K562 (cell line): ENCODE results near the gene COG3. TPM values are rescaled to one million over a fixed set of nuclear protein-coding genes. Genes with fewer than 3 reads are reported as not detected.

Experiments used
- ATAC-seq: fragments of 200-7000 bp; cut with Tn5 transposase; 3 replicates; pipeline ENCODE4 v1.9.1; 2020; ENCODE audit warnings: moderate library complexity
- BruUV-seq: library from RNA; stranded (reverse); fragments of 400-500 nt; replicated peaks from 2 replicates; lab custom pipeline; 2021; lab: Mats Ljungman, UMichigan
- CTCF ChIA-PET: fragments of 300-600 bp; formaldehyde crosslinking; extraction: SDS; loops from one replicate; lab custom pipeline; 2021; ENCODE audit warnings: low intra/inter-chr PET ratio; lab: Yijun Ruan, JAX
- POLR2A ChIA-PET: fragments of 300-600, 350-650 bp; sonication (Branson Sonifier 250); formaldehyde crosslinking; extraction: SDS; loops from one replicate; lab custom pipeline; 2021; ENCODE audit warnings: antibody characterized with exemption, inconsistent platforms; lab: Yijun Ruan, JAX
- DNase-seq, 4 experiments: peaks; one replicate each; pipeline versions ENCODE4 v3.0.0 to v3.0.0-alpha.2; 2011 to 2018; ENCODE audit warnings: low spot score in 3 of 4, mixed read lengths in 3 of 4; ENCODE audit errors: extremely low read depth in 1 of 4
- FAIRE-seq: peaks from 2 replicates; lab custom pipeline; 2011; peaks lifted over from hg19 to GRCh38; lab: Jason Lieb, UNC
- H2AFZ ChIP-seq: 2 replicates; pipeline ENCODE4 v1.6.0; 2011; ENCODE audit warnings: low read depth, low read length, control low read depth, inconsistent platforms
- H3K27ac ChIP-seq: fragments of 200-600 bp; 3 replicates; pipeline ENCODE4 v1.8.0; 2011; ENCODE audit warnings: low read depth, mild to moderate bottlenecking, control low read depth, inconsistent platforms, low read length, moderate library complexity, mixed read lengths; ENCODE audit errors: extremely low read depth
- H3K27me3 ChIP-seq, 2 experiments: fragments of 300-600 bp in 1 of 2; 2 replicates in 1 of 2; 3 replicates in 1 of 2; pipeline versions ENCODE4 v1.6.0 to v1.8.0; 2011; ENCODE audit warnings: inconsistent platforms in 2 of 2, low read length in 2 of 2, mild to moderate bottlenecking in 1 of 2, mixed read lengths in 1 of 2, moderate library complexity in 1 of 2; ENCODE audit not compliant: control insufficient read depth in 2 of 2, insufficient read depth in 2 of 2
- H3K36me3 ChIP-seq: fragments of 300-600 bp; 3 replicates; pipeline ENCODE4 v1.8.0; 2011; ENCODE audit warnings: mild to moderate bottlenecking, low read length, inconsistent platforms; ENCODE audit not compliant: control insufficient read depth, insufficient read depth
- H3K4me1 ChIP-seq, 2 experiments: fragments of 200-600 bp in 1 of 2; replicated peaks in 1 of 2; 2 replicates in 1 of 2; 3 replicates in 1 of 2; pipeline versions ENCODE4 v1.5.1 to v1.8.0; 2011; ENCODE audit warnings: inconsistent platforms in 2 of 2, low read length in 2 of 2, mild to moderate bottlenecking in 1 of 2, mixed read lengths in 1 of 2, moderate library complexity in 1 of 2; ENCODE audit not compliant: control insufficient read depth in 2 of 2, insufficient read depth in 2 of 2
- H3K4me2 ChIP-seq: 2 replicates; pipeline ENCODE4 v1.6.1; 2011; ENCODE audit warnings: low read length, control low read depth, inconsistent platforms, mixed read lengths; ENCODE audit not compliant: insufficient read depth
- H3K4me3 ChIP-seq: fragments of 200-600 bp; sonication (generic), shearing (Covaris generic); 2 replicates; pipeline ENCODE4 v1.5.1; 2016; ENCODE audit warnings: control low read depth, inconsistent platforms
- H3K79me2 ChIP-seq: fragments of 200-600 bp; 3 replicates; pipeline ENCODE4 v1.8.0; 2011; ENCODE audit warnings: low read length, inconsistent platforms; ENCODE audit not compliant: control insufficient read depth, insufficient read depth
- H3K9ac ChIP-seq, 2 experiments: 2 replicates each; pipeline versions ENCODE4 v1.6.0 to v1.6.1; 2011; ENCODE audit warnings: low read depth in 2 of 2, low read length in 2 of 2, control low read depth in 1 of 2, inconsistent platforms in 1 of 2, mild to moderate bottlenecking in 1 of 2, mixed read lengths in 1 of 2; ENCODE audit not compliant: insufficient read depth in 1 of 2
- H3K9me1 ChIP-seq: one replicate; pipeline ENCODE4 v1.6.0; 2011; ENCODE audit warnings: inconsistent platforms, mild to moderate bottlenecking, low read length, moderate library complexity; ENCODE audit not compliant: control insufficient read depth, insufficient read depth
- H3K9me3 ChIP-seq: replicated peaks from 2 replicates; pipeline ENCODE4 v1.5.1; 2011; ENCODE audit warnings: low read depth, low read length, inconsistent platforms; ENCODE audit not compliant: control insufficient read depth, insufficient read depth
- H4K20me1 ChIP-seq: replicated peaks from 2 replicates; pipeline ENCODE4 v1.6.1; 2011; ENCODE audit warnings: low read length, inconsistent platforms, mixed read lengths; ENCODE audit not compliant: control insufficient read depth, insufficient read depth
- ARID2 ChIP-seq: fragments of 450-650 bp; IDR thresholded peaks from 2 replicates; pipeline ENCODE4 v1.6.1; 2017; ENCODE audit warnings: antibody characterized with exemption, mild to moderate bottlenecking
- CSDE1 ChIP-seq, 2 experiments: fragments of 450-650 bp; IDR thresholded peaks; 2 replicates each; pipeline ENCODE4 v1.6.1; 2016; ENCODE audit warnings: mild to moderate bottlenecking in 1 of 2
- FOSL1 ChIP-seq: fragments of 200-800 bp; sonication (Bioruptor generic); conservative IDR thresholded peaks from 2 replicates; pipeline ENCODE4 v1.6.1; 2016; ENCODE audit warnings: missing genetic modification characterization, missing compliant biosample characterization
- JUND ChIP-seq, 2 experiments: IDR thresholded peaks; 2 replicates in 1 of 2; 3 replicates in 1 of 2; pipeline ENCODE4 v1.6.1; 2011; ENCODE audit warnings: borderline replicate concordance in 2 of 2, low read depth in 2 of 2, low read length in 2 of 2, improper control_type of control experiment in 1 of 2, missing biosample characterization in 1 of 2, missing genetic modification characterization in 1 of 2, missing genetic modification reagents in 1 of 2
- MAFG ChIP-seq: fragments of 450-650 bp; conservative IDR thresholded peaks from 2 replicates; pipeline ENCODE4 v1.6.1; 2016; ENCODE audit warnings: missing genetic modification characterization, missing compliant biosample characterization
- MECOM ChIP-seq: fragments of 250-450 bp; sonication (Bioruptor Pico); IDR thresholded peaks from 2 replicates; pipeline ENCODE4 v1.8.0; 2022; ENCODE audit warnings: inconsistent platforms
- MXI1 ChIP-seq: IDR thresholded peaks from 2 replicates; pipeline ENCODE4 v1.6.1; 2011; ENCODE audit warnings: low read depth, mild to moderate bottlenecking, improper control_type of control experiment, low read length
- NBN ChIP-seq: fragments of 450-650 bp; IDR thresholded peaks from 2 replicates; pipeline ENCODE4 v1.6.1; 2016; ENCODE audit warnings: low read depth, mild to moderate bottlenecking
- PPARD ChIP-seq: fragments of 250-450 bp; sonication (Bioruptor Pico); IDR thresholded peaks from 2 replicates; pipeline ENCODE4 v1.8.0; 2022; ENCODE audit warnings: inconsistent platforms, mild to moderate bottlenecking, moderate library complexity
- RCOR1 ChIP-seq, 2 experiments: IDR thresholded peaks; 2 replicates each; pipeline ENCODE4 v1.6.1; 2012; ENCODE audit warnings: low read depth in 2 of 2, low read length in 2 of 2, borderline replicate concordance in 1 of 2, improper control_type of control experiment in 1 of 2
- SRF ChIP-seq, 2 experiments: fragments of 250-450, 450-650 bp in 1 of 2; sonication (Bioruptor Pico) in 1 of 2; sonication (generic) in 1 of 2; formaldehyde crosslinking; IDR thresholded peaks; 2 replicates each; pipeline versions ENCODE4 v1.5.0 to v1.5.1; 2020 to 2022; ENCODE audit warnings: mild to moderate bottlenecking in 1 of 2, missing genetic modification reagents in 1 of 2
- XRCC3 ChIP-seq: fragments of 450-650 bp; IDR thresholded peaks from 2 replicates; pipeline ENCODE4 v1.6.1; 2017; ENCODE audit warnings: mild to moderate bottlenecking, moderate library complexity
- ZNF23 ChIP-seq: fragments of 250-450 bp; sonication (Bioruptor Pico); IDR thresholded peaks from 2 replicates; pipeline ENCODE4 v1.4.0; 2020; ENCODE audit warnings: mild to moderate bottlenecking
- ZNF436 ChIP-seq: fragments of 250-450, 450-650 bp; sonication (Bioruptor Pico); formaldehyde crosslinking; IDR thresholded peaks from 2 replicates; pipeline ENCODE4 v1.7.0; 2020; ENCODE audit warnings: mild to moderate bottlenecking
- WGBS: fragments of 100-300 bp; shearing (Covaris generic); methylation state at CpG from one replicate; pipeline ENCODE4 v1.1.6; 2016; ENCODE audit warnings: low coverage, mixed read lengths; ENCODE audit not compliant: insufficient coverage; ENCODE audit errors: missing lambda C conversion rate; 5-methylcytosine and 5-hydroxymethylcytosine counted together
- in situ Hi-C: fragments of 300-500 bp; cut with MboI; formaldehyde crosslinking; loops from 4 replicates; pipeline ENCODE4 v1.15.0; 2018; ENCODE audit warnings: inconsistent platforms, mixed read lengths
- intact Hi-C: fragments of 100-400 bp; cut with micrococcal nuclease; formaldehyde crosslinking; loops from 2 replicates; pipeline ENCODE4 v1.14.2; 2022
- polyA plus RNA-seq, 8 experiments: library from polyadenylated mRNA; depleted of rRNA in 4 of 8; stranded (reverse) in 5 of 8; unstranded in 3 of 8; fragments of >200 nt; fragmentation: Nextera tagmentation in 2 of 8; fragmentation: Illumina TruSeq in 1 of 8; extraction: Ambion mirVana in 2 of 8; extraction: Trizol in 1 of 8; gene quantifications; 2 replicates each; pipeline versions ENCODE4 v1.2.1 to v1.2.3, GENCODE V29; 2011 to 2014; ENCODE audit warnings: inconsistent platforms in 1 of 8, missing spikeins in 1 of 8
- total RNA-seq, 7 experiments: library from RNA; depleted of rRNA in 6 of 7; stranded (reverse); fragments of >200 nt in 6 of 7; fragmentation: Illumina TruSeq in 2 of 7; extraction: Trizol in 2 of 7; gene quantifications; 2 replicates each; pipeline versions ENCODE4 v1.2.1 to v1.2.3, GENCODE V29; 2011 to 2021; ENCODE audit warnings: low replicate concordance in 1 of 7
- TF ChIP-seq, protein P1 (sequence below): sonication (generic); formaldehyde crosslinking; IDR thresholded peaks from 2 replicates; pipeline ENCODE4 v1.4.0; 2020; ENCODE audit warnings: mild to moderate bottlenecking, missing genetic modification reagents
- TF ChIP-seq, protein P2 (sequence below), 2 experiments: fragments of 450-650 bp in 1 of 2; sonication (generic) in 1 of 2; formaldehyde crosslinking in 1 of 2; IDR thresholded peaks in 1 of 2; conservative IDR thresholded peaks in 1 of 2; 2 replicates each; pipeline versions ENCODE4 v1.6.1 to v1.8.1; 2016 to 2023; ENCODE audit warnings: mild to moderate bottlenecking in 2 of 2, moderate library complexity in 2 of 2, inconsistent platforms in 1 of 2, missing genetic modification reagents in 1 of 2
- TF ChIP-seq, protein P3 (sequence below): sonication (generic); IDR thresholded peaks from 2 replicates; pipeline ENCODE4 v1.6.1; 2016

COG3 gene
- total and polyA plus RNA-seq, 9 of the 15 experiments (the other 6 are each of a cell fraction or from before 2014, with no cell fraction given), result 3.9 to 22.9 (median 14.5) TPM

DNA sequence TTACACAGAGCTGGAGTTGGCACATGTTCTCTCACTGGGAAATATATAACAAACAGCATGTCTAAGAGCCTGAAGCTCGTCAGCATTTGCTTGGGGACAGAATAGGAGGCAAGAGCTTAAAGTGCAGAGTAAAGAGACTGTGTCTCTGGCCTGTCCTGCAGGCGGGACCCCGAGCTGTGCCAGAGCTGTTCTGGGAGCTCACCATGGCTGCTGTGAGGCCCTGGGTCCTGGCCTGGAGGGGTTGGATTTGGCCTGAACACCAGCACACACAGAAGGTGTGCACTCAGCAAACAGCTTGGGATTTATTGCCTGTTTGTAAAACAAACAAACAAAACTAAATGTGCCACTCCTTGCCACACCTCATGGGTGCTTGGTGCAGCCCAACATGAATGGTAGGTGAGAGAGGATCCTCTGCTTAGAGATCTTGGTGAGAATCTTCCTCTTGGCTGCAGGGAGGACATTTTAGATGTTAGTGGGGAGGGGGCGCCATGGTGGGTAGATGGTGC is 89.9 kb downstream of the COG3 start (continued):
- TF ChIP-seq MAFG (tag) (no peak), RCOR1 (IDR thresholded peaks at IDR 0.05; ENCODE audit: borderline replicate concordance in 1 of 2, low read depth in 2 of 2, low read length in 2 of 2) (no peak), PPARD (CRISPR knock-in tag) (no peak)

DNA sequence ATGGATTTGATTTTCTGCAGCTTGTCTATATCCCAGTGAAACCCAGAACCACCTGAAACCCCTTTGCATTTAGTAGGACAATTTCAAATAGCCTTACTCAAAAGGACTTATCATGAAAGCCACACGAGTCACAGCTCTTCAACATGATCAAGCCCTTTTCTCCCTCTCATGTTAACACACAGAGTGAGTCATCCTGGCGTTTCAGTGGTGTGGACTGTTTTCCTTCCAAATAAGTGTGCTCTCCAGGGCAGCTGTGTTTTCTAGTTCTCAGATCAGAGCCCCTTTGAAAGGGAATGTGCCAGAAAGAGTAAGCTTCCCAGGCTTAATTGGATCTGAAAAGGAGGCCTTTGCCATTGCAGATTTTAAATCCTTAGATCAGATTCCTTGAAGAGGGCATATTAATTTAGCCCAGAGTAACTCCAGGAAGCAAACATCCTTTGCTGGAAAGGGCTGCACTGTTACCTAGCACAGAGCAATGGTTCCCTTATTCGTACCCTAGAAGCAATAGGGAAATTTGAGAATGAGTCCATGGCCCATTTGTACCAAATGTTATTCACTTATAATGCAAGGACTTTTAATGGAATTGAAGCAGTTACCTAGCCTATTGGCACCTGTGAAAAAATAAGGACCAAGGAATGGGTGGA is 99.5 kb downstream of the COG3 start:
- H3K79me2 ChIP-seq, result no peaks in the 10 kb centered on the region
- no peaks in the 10 kb centered on the region for H3K9me3 ChIP-seq
- H4K20me1 ChIP-seq, result no peaks in the 10 kb centered on the region
- no peak for TF ChIP-seq XRCC3
- TF ChIP-seq CSDE1 (IDR thresholded peaks at IDR 0.05), result no peak
- no peak for TF ChIP-seq NBN
- peak; percentile 43 for TF ChIP-seq FOSL1 (tag)
- no peak for TF ChIP-seq JUND (IDR thresholded peaks at IDR 0.05; ENCODE audit: borderline replicate concordance, low read depth, low read length)
- TF ChIP-seq JUND (tag; IDR thresholded peaks at IDR 0.05; ENCODE audit: borderline replicate concordance, low read depth, low read length), result 0 out of 3 replicates have a peak, but pooled peaks have one; percentile 16
- TF ChIP-seq MECOM (CRISPR knock-in tag), result no peak
- no peak for TF ChIP-seq ARID2
- no peak for TF ChIP-seq ZNF23 (CRISPR knock-in tag)
- TF ChIP-seq MXI1, result no peak
- TF ChIP-seq, protein P1, sequence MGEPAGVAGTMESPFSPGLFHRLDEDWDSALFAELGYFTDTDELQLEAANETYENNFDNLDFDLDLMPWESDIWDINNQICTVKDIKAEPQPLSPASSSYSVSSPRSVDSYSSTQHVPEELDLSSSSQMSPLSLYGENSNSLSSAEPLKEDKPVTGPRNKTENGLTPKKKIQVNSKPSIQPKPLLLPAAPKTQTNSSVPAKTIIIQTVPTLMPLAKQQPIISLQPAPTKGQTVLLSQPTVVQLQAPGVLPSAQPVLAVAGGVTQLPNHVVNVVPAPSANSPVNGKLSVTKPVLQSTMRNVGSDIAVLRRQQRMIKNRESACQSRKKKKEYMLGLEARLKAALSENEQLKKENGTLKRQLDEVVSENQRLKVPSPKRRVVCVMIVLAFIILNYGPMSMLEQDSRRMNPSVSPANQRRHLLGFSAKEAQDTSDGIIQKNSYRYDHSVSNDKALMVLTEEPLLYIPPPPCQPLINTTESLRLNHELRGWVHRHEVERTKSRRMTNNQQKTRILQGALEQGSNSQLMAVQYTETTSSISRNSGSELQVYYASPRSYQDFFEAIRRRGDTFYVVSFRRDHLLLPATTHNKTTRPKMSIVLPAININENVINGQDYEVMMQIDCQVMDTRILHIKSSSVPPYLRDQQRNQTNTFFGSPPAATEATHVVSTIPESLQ (CRISPR knock-in tag), result no peak
- TF ChIP-seq, protein P2, sequence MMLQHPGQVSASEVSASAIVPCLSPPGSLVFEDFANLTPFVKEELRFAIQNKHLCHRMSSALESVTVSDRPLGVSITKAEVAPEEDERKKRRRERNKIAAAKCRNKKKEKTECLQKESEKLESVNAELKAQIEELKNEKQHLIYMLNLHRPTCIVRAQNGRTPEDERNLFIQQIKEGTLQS (IDR thresholded peaks at IDR 0.05), result 0 out of 2 replicates have a peak, but pooled peaks have one; percentile 17
- TF ChIP-seq, protein P2 (CRISPR knock-in tag; conservative IDR thresholded peaks at IDR 0.05), result no peak
- TF ChIP-seq SRF (CRISPR knock-in tag; IDR thresholded peaks at IDR 0.05), result no peak
- TF ChIP-seq, protein P3, sequence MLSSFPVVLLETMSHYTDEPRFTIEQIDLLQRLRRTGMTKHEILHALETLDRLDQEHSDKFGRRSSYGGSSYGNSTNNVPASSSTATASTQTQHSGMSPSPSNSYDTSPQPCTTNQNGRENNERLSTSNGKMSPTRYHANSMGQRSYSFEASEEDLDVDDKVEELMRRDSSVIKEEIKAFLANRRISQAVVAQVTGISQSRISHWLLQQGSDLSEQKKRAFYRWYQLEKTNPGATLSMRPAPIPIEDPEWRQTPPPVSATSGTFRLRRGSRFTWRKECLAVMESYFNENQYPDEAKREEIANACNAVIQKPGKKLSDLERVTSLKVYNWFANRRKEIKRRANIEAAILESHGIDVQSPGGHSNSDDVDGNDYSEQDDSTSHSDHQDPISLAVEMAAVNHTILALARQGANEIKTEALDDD, result no peak
- no peak for TF ChIP-seq ZNF436 (CRISPR knock-in tag)
- in situ Hi-C loops (no loop called here), intact Hi-C loops (no loop called here)
- no peak overlapping the region for H3K4me3 ChIP-seq
- ChIA-PET CTCF (no interaction called here), POLR2A (no interaction called here)
- FAIRE-seq (no peak), ATAC-seq (no peak), DNase-seq (no peak)
- no peaks in the 10 kb centered on the region for H3K36me3 ChIP-seq
- H3K9ac ChIP-seq, result no peak overlapping the region
- BruUV-seq, result no TSS peak
- no peak overlapping the region for H3K4me2 ChIP-seq
- no peaks in the 10 kb centered on the region for H3K27me3 ChIP-seq
- no peaks in the 10 kb centered on the region for H3K9me1 ChIP-seq
- H3K4me1 ChIP-seq, result no peaks in the 10 kb centered on the region
- H2AFZ ChIP-seq, result no peak overlapping the region
- WGBS, result 0% methylated on average over 3 of the region's 3 CpGs
- H3K27ac ChIP-seq, result no peak overlapping the region
